Endothelial cell of umbilical vein (primary cell): ENCODE measurements around the gene ALDH8A1. TPM values are rescaled to one million over a fixed set of nuclear protein-coding genes. Genes with fewer than 3 reads are reported as not detected.

Source experiments
- BruUV-seq: library from RNA; stranded (reverse); fragments of 400-500 nt; replicated peaks from 2 replicates; lab custom pipeline; 2021; lab: Mats Ljungman, UMichigan
- CTCF ChIA-PET: fragments of 300-600, 350-600 bp; sonication (Branson Sonifier 250); formaldehyde crosslinking; loops from one replicate; lab custom pipeline; 2021; ENCODE audit warnings: antibody characterized with exemption, inconsistent platforms; lab: Charles Lee
- POLR2A ChIA-PET: fragments of 300-600, 350-600 bp; sonication (Branson Sonifier 250); formaldehyde crosslinking; loops from one replicate; lab custom pipeline; 2021; ENCODE audit warnings: antibody characterized with exemption, inconsistent platforms; lab: Charles Lee
- DNase-seq: peaks from one replicate; pipeline ENCODE4 v3.0.0-alpha.2; 2011; ENCODE audit warnings: low read depth, low spot score
- FAIRE-seq: peaks from 2 replicates; lab custom pipeline; 2011; peaks lifted over from hg19 to GRCh38; lab: Jason Lieb, UNC
- H2AFZ ChIP-seq: 2 replicates; pipeline ENCODE4 v1.6.0; 2012; ENCODE audit warnings: low read depth, low read length, control low read depth, inconsistent platforms
- H3K27ac ChIP-seq: 2 replicates; pipeline ENCODE4 v1.5.1; 2011; ENCODE audit warnings: low read depth, mild to moderate bottlenecking, control low read depth, low read length, moderate library complexity; ENCODE audit not compliant: insufficient read depth
- H3K27me3 ChIP-seq, 2 experiments: 2 replicates each; pipeline versions ENCODE4 v1.6.0 to v1.6.1; 2011; ENCODE audit warnings: low read length in 2 of 2, mixed read lengths in 1 of 2; ENCODE audit not compliant: control insufficient read depth in 2 of 2, insufficient read depth in 2 of 2
- H3K36me3 ChIP-seq, 2 experiments: 2 replicates in 1 of 2; 3 replicates in 1 of 2; pipeline ENCODE4 v1.5.1; 2011; ENCODE audit warnings: low read length in 2 of 2, mild to moderate bottlenecking in 1 of 2, moderate library complexity in 1 of 2; ENCODE audit not compliant: control insufficient read depth in 2 of 2, insufficient read depth in 2 of 2; ENCODE audit errors: extremely low read depth in 1 of 2
- H3K4me1 ChIP-seq: 3 replicates; pipeline ENCODE4 v1.5.1; 2011; ENCODE audit warnings: mild to moderate bottlenecking, low read length; ENCODE audit not compliant: control insufficient read depth, insufficient read depth; ENCODE audit errors: extremely low read depth
- H3K4me2 ChIP-seq: 2 replicates; pipeline ENCODE4 v1.6.1; 2011; ENCODE audit warnings: low read length, control low read depth, mixed read lengths; ENCODE audit not compliant: insufficient read depth
- H3K4me3 ChIP-seq, 3 experiments: fragments of 200-600 bp in 1 of 3; sonication (generic), shearing (Covaris generic) in 1 of 3; replicated peaks in 1 of 3; 2 replicates each; pipeline ENCODE4 v1.5.1; 2011 to 2016; ENCODE audit warnings: control low read depth in 3 of 3, low read length in 3 of 3, mild to moderate bottlenecking in 2 of 3, inconsistent platforms in 1 of 3, low read depth in 1 of 3, moderate library complexity in 1 of 3; ENCODE audit not compliant: insufficient read depth in 1 of 3
- H3K79me2 ChIP-seq: 2 replicates; pipeline ENCODE4 v1.6.0; 2012; ENCODE audit warnings: low read length, inconsistent platforms; ENCODE audit not compliant: control insufficient read depth, insufficient read depth
- H3K9ac ChIP-seq: replicated peaks from 2 replicates; pipeline ENCODE3; 2011; ENCODE audit warnings: low read length, control low read depth; ENCODE audit not compliant: insufficient read depth; ENCODE audit errors: extremely low read depth
- H3K9me1 ChIP-seq: replicated peaks from 3 replicates; pipeline ENCODE4 v1.6.0; 2011; ENCODE audit warnings: mild to moderate bottlenecking, low read length; ENCODE audit not compliant: control insufficient read depth, insufficient read depth; ENCODE audit errors: extremely low read depth
- H3K9me3 ChIP-seq: replicated peaks from 2 replicates; pipeline ENCODE4 v1.5.1; 2012; ENCODE audit warnings: low read length, inconsistent platforms; ENCODE audit not compliant: control insufficient read depth, insufficient read depth
- H4K20me1 ChIP-seq: replicated peaks from 2 replicates; pipeline ENCODE3; 2011; ENCODE audit warnings: mild to moderate bottlenecking, low read length; ENCODE audit not compliant: control insufficient read depth, insufficient read depth; ENCODE audit errors: extremely low read depth
- EZH2 ChIP-seq: IDR thresholded peaks from 2 replicates; pipeline ENCODE4 v1.6.1; 2012; ENCODE audit warnings: borderline replicate concordance, low read depth, mild to moderate bottlenecking, moderate library complexity, low read length, inconsistent platforms; ENCODE audit not compliant: severe bottlenecking
- FOS ChIP-seq: IDR thresholded peaks from 2 replicates; pipeline ENCODE4 v1.6.1; 2011; ENCODE audit warnings: mild to moderate bottlenecking, low read length, moderate library complexity, borderline replicate concordance; ENCODE audit not compliant: insufficient read depth
- GATA2 ChIP-seq: IDR thresholded peaks from 2 replicates; pipeline ENCODE4 v1.7.0; 2011; ENCODE audit warnings: low read depth, mild to moderate bottlenecking, moderate library complexity, mixed read lengths, low read length; ENCODE audit not compliant: insufficient read length, insufficient read depth
- JUN ChIP-seq: IDR thresholded peaks from 2 replicates; pipeline ENCODE4 v1.6.1; 2011; ENCODE audit warnings: borderline replicate concordance, low read depth; ENCODE audit not compliant: insufficient read length, insufficient read depth
- MYC ChIP-seq: IDR thresholded peaks from one replicate; pipeline ENCODE4 v1.6.1; 2011; ENCODE audit warnings: mild to moderate bottlenecking, low read depth, low read length
- POLR2A ChIP-seq: IDR thresholded peaks from 2 replicates; pipeline ENCODE4 v1.6.1; 2012; ENCODE audit warnings: low read depth, mild to moderate bottlenecking, control low read depth, low read length
- POLR2AphosphoS5 ChIP-seq: IDR thresholded peaks from 2 replicates; pipeline ENCODE4 v1.6.1; 2012; ENCODE audit warnings: low read depth, mild to moderate bottlenecking, control low read depth, low read length, moderate library complexity; ENCODE audit not compliant: insufficient read depth
- dilution Hi-C: fragments of 300-500 bp; cut with MboI; formaldehyde crosslinking; loops from one replicate; pipeline ENCODE4 v1.15.0; 2019; ENCODE audit warnings: low sequenced_read_pairs; ENCODE audit not compliant: extremely low pct_ligation_motif_present
- intact Hi-C: fragments of 100-400 bp; cut with micrococcal nuclease; formaldehyde crosslinking; loops from one replicate; pipeline ENCODE4 v1.10.0; 2022
- polyA plus RNA-seq, 4 experiments: library from polyadenylated mRNA; depleted of rRNA in 3 of 4; stranded (reverse) in 3 of 4; unstranded in 1 of 4; fragments of >200 nt; gene quantifications; 2 replicates each; pipeline versions ENCODE4 v1.2.1 to v1.2.3, GENCODE V29; 2011 to 2012; ENCODE audit warnings: missing spikeins in 1 of 4
- total RNA-seq: library from RNA; stranded (reverse); gene quantifications from 2 replicates; pipeline ENCODE4 v1.2.3, GENCODE V29; 2021
- TF ChIP-seq, protein P1 (sequence below), 2 donors: IDR thresholded peaks; 1 replicate in 1 of 2; 2 replicates in 1 of 2; pipeline ENCODE4 v1.5.1; 2011; ENCODE audit warnings: low read length in 2 of 2, mild to moderate bottlenecking in 2 of 2, moderate library complexity in 2 of 2, control low read depth in 1 of 2, inconsistent platforms in 1 of 2, low read depth in 1 of 2; ENCODE audit not compliant: insufficient read depth in 1 of 2; ENCODE audit errors: extremely low read depth in 1 of 2
- TF ChIP-seq, protein P2 (sequence below): IDR thresholded peaks from 2 replicates; pipeline ENCODE4 v1.6.1; 2011; ENCODE audit not compliant: insufficient read depth, insufficient read length

The ALDH8A1 gene
- total and polyA plus RNA-seq, 2 donors (not counting 3 experiments of a cell fraction or from before 2014, with no cell fraction given): 0.08 to 0.95 TPM

GRCh38 chr6:134873500-134874388, 76.2 kb downstream of the ALDH8A1 start:
- POLR2A ChIA-PET: no interaction called here
- BruUV-seq: no TSS peak
- H3K4me3 ChIP-seq: no peak overlapping the region
- dilution Hi-C loops: no loop called here
- DNase-seq (no peak), FAIRE-seq (no peak)
- H3K4me1 ChIP-seq: no peaks in the 10 kb centered on the region
- no peaks in the 10 kb centered on the region for H3K27me3 ChIP-seq
- H3K9ac ChIP-seq: no peak overlapping the region
- H3K9me1 ChIP-seq: no peaks in the 10 kb centered on the region
- no peaks in the 10 kb centered on the region for H4K20me1 ChIP-seq
- intact Hi-C loops: no loop called here
- no peaks in the 10 kb centered on the region for H3K79me2 ChIP-seq
- H3K9me3 ChIP-seq: no peaks in the 10 kb centered on the region
- TF ChIP-seq, protein P1, sequence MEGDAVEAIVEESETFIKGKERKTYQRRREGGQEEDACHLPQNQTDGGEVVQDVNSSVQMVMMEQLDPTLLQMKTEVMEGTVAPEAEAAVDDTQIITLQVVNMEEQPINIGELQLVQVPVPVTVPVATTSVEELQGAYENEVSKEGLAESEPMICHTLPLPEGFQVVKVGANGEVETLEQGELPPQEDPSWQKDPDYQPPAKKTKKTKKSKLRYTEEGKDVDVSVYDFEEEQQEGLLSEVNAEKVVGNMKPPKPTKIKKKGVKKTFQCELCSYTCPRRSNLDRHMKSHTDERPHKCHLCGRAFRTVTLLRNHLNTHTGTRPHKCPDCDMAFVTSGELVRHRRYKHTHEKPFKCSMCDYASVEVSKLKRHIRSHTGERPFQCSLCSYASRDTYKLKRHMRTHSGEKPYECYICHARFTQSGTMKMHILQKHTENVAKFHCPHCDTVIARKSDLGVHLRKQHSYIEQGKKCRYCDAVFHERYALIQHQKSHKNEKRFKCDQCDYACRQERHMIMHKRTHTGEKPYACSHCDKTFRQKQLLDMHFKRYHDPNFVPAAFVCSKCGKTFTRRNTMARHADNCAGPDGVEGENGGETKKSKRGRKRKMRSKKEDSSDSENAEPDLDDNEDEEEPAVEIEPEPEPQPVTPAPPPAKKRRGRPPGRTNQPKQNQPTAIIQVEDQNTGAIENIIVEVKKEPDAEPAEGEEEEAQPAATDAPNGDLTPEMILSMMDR (IDR thresholded peaks at IDR 0.05; ENCODE audit: extremely low read depth in 1 of 2, insufficient read depth in 1 of 2, low read depth in 1 of 2, low read length in 2 of 2): no peak
- TF ChIP-seq MYC: no peak
- TF ChIP-seq, protein P2, sequence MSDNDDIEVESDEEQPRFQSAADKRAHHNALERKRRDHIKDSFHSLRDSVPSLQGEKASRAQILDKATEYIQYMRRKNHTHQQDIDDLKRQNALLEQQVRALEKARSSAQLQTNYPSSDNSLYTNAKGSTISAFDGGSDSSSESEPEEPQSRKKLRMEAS: no peak
- no peak for TF ChIP-seq FOS
- no peak for TF ChIP-seq POLR2A
- TF ChIP-seq JUN: no peak
- TF ChIP-seq POLR2AphosphoS5: no peak
- no peak for TF ChIP-seq GATA2
- TF ChIP-seq EZH2: no peak
- H3K27ac ChIP-seq: no peak overlapping the region
- CTCF ChIA-PET: interaction anchor here (1.2 to 1.5 kb wide), 2 partner anchors 10 to 67 kb away, joined by 5 read pairs; no protein-coding TSS in a partner anchor
- no peak overlapping the region for H2AFZ ChIP-seq
- H3K36me3 ChIP-seq: no peaks in the 10 kb centered on the region
- no peak overlapping the region for H3K4me2 ChIP-seq
